GM12801 (cell line): Measurements from ENCODE around the gene DOK3.

Source experiments
- CTCF ChIP-seq: IDR thresholded peaks from one replicate; pipeline ENCODE4 v1.5.1; 2011; ENCODE audit warnings: control low read depth; ENCODE audit not compliant: insufficient read length; ENCODE audit errors: extremely low read depth

Gene DOK3

GRCh38 chr5:177454397-177455035, 55.1 kb downstream of the DOK3 start:
- no peak for TF ChIP-seq CTCF

- TF ChIP-seq CTCF = no peak
These were observed 55.7 kb downstream of the DOK3 start for GRCh38 chr5:177453852-177454396.

- TF ChIP-seq CTCF = no peak
These were observed 56.7 kb downstream of the DOK3 start for GRCh38 chr5:177452688-177453638.
